ENCODE measurements around the gene GRIA3.
"Not testable (repeated sequence)": the region's sequence is repeated elsewhere in the genome, so short reads cannot be mapped to it uniquely, and the experiment has no call there.

The GRIA3 gene

DNA sequence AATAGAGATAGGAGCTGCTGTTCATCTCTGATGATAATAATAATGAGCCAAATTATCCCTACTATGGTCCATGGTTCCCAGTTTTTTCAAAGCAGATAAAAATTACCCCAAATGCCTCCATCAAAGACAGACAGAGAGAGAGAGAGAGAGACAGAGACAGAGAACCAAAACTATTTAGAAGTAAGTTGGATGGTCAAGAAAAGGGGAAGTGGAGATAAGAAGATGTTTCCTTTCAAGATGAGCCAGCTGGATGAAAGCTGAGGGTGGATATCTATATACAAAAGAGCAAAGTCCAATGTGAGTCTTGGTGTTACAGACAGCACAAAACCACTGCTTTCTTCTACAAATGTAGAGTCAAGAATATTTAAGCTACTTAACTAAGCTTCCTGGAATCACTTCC, 173.9 kb downstream of the GRIA3 start:
- H3K4me3 ChIP-seq (ENCODE audit: low read length), result no peak overlapping the region
- TF ChIP-seq, protein P1, sequence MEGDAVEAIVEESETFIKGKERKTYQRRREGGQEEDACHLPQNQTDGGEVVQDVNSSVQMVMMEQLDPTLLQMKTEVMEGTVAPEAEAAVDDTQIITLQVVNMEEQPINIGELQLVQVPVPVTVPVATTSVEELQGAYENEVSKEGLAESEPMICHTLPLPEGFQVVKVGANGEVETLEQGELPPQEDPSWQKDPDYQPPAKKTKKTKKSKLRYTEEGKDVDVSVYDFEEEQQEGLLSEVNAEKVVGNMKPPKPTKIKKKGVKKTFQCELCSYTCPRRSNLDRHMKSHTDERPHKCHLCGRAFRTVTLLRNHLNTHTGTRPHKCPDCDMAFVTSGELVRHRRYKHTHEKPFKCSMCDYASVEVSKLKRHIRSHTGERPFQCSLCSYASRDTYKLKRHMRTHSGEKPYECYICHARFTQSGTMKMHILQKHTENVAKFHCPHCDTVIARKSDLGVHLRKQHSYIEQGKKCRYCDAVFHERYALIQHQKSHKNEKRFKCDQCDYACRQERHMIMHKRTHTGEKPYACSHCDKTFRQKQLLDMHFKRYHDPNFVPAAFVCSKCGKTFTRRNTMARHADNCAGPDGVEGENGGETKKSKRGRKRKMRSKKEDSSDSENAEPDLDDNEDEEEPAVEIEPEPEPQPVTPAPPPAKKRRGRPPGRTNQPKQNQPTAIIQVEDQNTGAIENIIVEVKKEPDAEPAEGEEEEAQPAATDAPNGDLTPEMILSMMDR (conservative IDR thresholded peaks at IDR 0.05; ENCODE audit: low read length), result no peak
- DNase-seq (ENCODE audit: low read depth), result no peak

- DNase-seq (ENCODE audit: low read depth), result no peak
- TF ChIP-seq, protein P1 (conservative IDR thresholded peaks at IDR 0.05; ENCODE audit: low read length), result no peak
- no peak overlapping the region for H3K4me3 ChIP-seq (ENCODE audit: low read length)
Measured at GRCh38 chrX:123358457-123358856, 174.4 kb downstream of the GRIA3 start.

DNA sequence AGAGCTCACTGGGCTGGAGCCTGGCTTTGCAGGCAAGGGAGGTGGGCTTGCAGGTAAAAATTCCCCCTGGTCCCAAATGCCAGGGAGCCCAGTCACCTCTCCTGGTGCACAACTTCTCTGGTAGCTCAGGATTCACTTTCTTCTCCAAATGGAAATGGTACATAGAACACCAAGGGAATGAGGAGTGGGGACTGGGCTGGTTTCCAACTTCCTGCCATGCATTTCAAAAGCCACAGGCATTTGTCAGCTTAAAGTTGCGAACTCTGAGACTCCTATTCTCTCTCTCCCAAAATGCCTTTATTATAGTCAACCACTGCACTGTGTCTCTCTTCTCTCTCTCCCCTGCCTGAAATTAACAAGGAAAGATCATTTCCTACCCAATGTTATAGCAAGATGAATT, 177.3 kb downstream of the GRIA3 start:
- no peak overlapping the region for H3K4me3 ChIP-seq (ENCODE audit: low read length)
- TF ChIP-seq, protein P1 (conservative IDR thresholded peaks at IDR 0.05; ENCODE audit: low read length), result no peak
- no peak for DNase-seq (ENCODE audit: low read depth)

DNA sequence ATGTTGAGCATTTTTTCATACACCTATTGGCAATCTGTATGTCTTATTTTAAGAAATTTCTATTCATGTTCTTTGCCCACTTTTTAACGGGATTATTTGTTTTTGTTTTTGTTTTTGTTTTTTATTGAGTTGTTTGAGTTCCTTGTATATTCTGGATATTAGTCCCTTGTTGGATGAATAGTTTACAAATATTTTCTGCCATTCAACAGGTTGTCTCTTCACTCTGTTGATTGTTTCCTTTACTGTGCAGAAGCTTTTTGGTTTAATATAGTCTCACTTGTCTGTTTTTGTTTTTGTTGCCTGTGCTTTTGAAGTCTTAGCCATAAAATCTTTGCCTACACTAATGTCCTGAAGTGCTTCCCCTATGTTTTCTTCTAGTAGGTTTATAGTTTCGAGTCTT, 202.1 kb downstream of the GRIA3 start:
- not testable (repeated sequence) for DNase-seq (ENCODE audit: low read depth); H3K4me3 ChIP-seq (ENCODE audit: low read length)

- TF ChIP-seq, protein P1 (conservative IDR thresholded peaks at IDR 0.05; ENCODE audit: low read length), result no peak
- DNase-seq (ENCODE audit: low read depth), result no peak
- H3K4me3 ChIP-seq (ENCODE audit: low read length), result no peak overlapping the region
Measured at GRCh38 chrX:123392921-123393320, 208.8 kb downstream of the GRIA3 start.

DNA sequence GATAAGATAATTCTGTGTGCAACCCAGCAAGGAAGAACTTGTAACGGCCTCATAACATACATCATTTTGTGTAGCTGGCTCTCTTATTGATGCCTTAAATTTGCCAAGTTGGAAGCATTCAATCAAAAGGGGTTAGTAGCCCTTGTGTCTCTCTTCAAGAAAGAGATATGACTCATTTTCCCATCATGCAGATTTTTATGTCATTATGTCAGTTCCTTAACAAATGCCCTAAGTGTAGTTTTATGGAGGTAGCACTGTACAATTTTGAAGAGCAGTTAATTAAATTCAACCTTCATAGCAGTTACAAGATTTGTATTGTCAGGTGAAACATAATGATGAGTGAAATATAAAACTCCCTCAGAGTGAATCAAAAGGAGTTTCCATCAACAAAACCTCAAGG, 215.6 kb downstream of the GRIA3 start:
- DNase-seq (ENCODE audit: low read depth), result no peak
- TF ChIP-seq, protein P1 (conservative IDR thresholded peaks at IDR 0.05; ENCODE audit: low read length), result no peak
- no peak overlapping the region for H3K4me3 ChIP-seq (ENCODE audit: low read length)

DNA sequence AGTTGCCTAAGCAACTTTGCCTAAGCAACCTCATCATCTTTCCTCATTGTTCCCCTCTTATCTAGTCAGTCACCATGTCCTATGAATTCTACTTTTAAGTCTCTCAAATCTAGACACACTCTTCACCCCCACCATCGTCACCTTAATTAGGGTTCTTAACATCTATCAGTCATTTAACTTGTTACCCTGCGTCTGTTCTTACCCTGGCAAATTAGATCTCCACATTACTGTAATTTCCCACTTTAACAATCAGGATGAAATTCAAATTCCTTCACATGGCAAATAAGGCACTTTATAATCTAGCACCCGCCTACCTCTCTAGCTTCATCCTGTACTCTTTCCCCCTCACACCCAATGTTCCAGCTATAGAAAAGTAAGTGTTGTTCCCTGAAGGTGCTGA, 221.2 kb downstream of the GRIA3 start:
- DNase-seq (ENCODE audit: low read depth), result no peak
- no peak overlapping the region for H3K4me3 ChIP-seq (ENCODE audit: low read length)
- TF ChIP-seq, protein P1 (conservative IDR thresholded peaks at IDR 0.05; ENCODE audit: low read length), result no peak

All from AG10803 (cell line).